Activated naive CD4-positive, alpha-beta T cell treated with anti-CD3 and anti-CD28 coated beads for 36 hours (primary cell): Measurements from ENCODE around the gene SIGLEC8. TPM values are rescaled to one million over a fixed set of nuclear protein-coding genes. Genes with fewer than 3 reads are reported as not detected.
"Not testable (repeated sequence)": the region's sequence is repeated elsewhere in the genome, so short reads cannot be mapped to it uniquely, and the experiment has no call there.

Source experiments
- CTCF ChIA-PET: fragments of 350-600 bp; sonication (Branson Sonifier 250); formaldehyde crosslinking; loops from one replicate; lab custom pipeline; 2021; ENCODE audit warnings: antibody characterized with exemption; lab: Charles Lee
- DNase-seq: peaks from one replicate; pipeline ENCODE4 v3.0.0-alpha.2; 2020
- H3K27ac Mint-ChIP-seq: one replicate; pipeline ENCODE4 v1.8.0; 2021; ENCODE audit warnings: mild to moderate bottlenecking, mixed read lengths
- H3K27me3 Mint-ChIP-seq: one replicate; pipeline ENCODE4 v1.8.0; 2021; ENCODE audit warnings: low read depth, mixed read lengths
- H3K36me3 Mint-ChIP-seq: one replicate; pipeline ENCODE4 v1.8.0; 2021; ENCODE audit warnings: low read depth, mixed read lengths
- H3K4me1 Mint-ChIP-seq: one replicate; pipeline ENCODE4 v1.8.0; 2021; ENCODE audit warnings: low read depth, mixed read lengths
- H3K4me3 Mint-ChIP-seq: one replicate; pipeline ENCODE4 v1.8.0; 2021; ENCODE audit warnings: mild to moderate bottlenecking, moderate library complexity, mixed read lengths
- H3K9me3 Mint-ChIP-seq: one replicate; pipeline ENCODE4 v1.8.0; 2021; ENCODE audit warnings: mixed read lengths
- intact Hi-C: fragments of 100-400 bp; cut with micrococcal nuclease; formaldehyde crosslinking; loops from one replicate; pipeline ENCODE4 v1.15.1; 2023
- total RNA-seq, 2 experiments: library from RNA; stranded (reverse); gene quantifications; one replicate each; pipeline ENCODE4 v1.2.3, GENCODE V29; 2021

The SIGLEC8 gene
- total RNA-seq, 2 experiments from 2014 or later = not detected

DNA sequence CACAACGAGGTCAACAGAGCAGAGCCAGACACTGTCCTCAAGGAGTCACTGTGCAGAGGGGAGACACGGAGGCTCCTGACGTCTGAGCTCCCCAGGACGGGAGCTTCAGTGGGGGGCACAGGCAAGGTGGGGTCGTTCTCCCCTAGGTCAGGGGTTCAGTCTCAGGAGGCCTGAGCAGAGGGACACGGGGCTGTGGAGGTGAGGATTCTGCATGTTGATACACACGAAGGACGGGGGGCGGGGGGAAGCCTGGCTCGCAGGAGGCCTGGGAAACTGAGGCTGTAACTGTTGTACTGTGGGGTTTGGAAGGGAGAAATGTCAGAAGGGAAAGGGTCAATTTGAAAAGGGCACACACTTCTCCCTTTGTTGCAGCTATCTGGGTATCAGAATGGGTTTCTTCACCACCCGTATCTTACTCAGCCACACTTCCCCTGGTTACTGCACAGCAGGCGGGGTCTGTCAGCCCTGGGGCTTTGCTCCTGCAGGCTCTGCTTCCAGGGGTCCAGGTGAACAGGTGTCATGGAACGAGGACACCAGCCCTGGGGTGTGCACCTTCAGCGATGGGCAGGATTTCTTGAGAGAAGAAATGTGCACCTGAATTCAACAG lies 748 bp upstream of the SIGLEC8 start:
- no peak overlapping the region for H3K27ac Mint-ChIP-seq
- no peak for DNase-seq
- H3K4me3 Mint-ChIP-seq = no peak overlapping the region
- intact Hi-C loops = no loop called here
- no peaks in the 10 kb centered on the region for H3K36me3 Mint-ChIP-seq
- H3K4me1 Mint-ChIP-seq = peaks cover 3% of the 10 kb centered on the region
- H3K9me3 Mint-ChIP-seq = no peaks in the 10 kb centered on the region
- peaks cover 22% of the 10 kb centered on the region for H3K27me3 Mint-ChIP-seq
- CTCF ChIA-PET = no interaction called here

GRCh38 chr19:51457351-51458013 lies 772 bp downstream of the SIGLEC8 start:
- no peak for DNase-seq
- H3K4me3 Mint-ChIP-seq = no peak overlapping the region
- H3K4me1 Mint-ChIP-seq = no peaks in the 10 kb centered on the region
- CTCF ChIA-PET = interaction anchor here (0.6 kb wide), 1 partner anchor 142 kb away, joined by 3 read pairs; no protein-coding TSS in a partner anchor
- no peaks in the 10 kb centered on the region for H3K36me3 Mint-ChIP-seq
- peaks cover 11% of the 10 kb centered on the region for H3K27me3 Mint-ChIP-seq
- H3K9me3 Mint-ChIP-seq = no peaks in the 10 kb centered on the region
- no peak overlapping the region for H3K27ac Mint-ChIP-seq
- intact Hi-C loops = no loop called here

DNA sequence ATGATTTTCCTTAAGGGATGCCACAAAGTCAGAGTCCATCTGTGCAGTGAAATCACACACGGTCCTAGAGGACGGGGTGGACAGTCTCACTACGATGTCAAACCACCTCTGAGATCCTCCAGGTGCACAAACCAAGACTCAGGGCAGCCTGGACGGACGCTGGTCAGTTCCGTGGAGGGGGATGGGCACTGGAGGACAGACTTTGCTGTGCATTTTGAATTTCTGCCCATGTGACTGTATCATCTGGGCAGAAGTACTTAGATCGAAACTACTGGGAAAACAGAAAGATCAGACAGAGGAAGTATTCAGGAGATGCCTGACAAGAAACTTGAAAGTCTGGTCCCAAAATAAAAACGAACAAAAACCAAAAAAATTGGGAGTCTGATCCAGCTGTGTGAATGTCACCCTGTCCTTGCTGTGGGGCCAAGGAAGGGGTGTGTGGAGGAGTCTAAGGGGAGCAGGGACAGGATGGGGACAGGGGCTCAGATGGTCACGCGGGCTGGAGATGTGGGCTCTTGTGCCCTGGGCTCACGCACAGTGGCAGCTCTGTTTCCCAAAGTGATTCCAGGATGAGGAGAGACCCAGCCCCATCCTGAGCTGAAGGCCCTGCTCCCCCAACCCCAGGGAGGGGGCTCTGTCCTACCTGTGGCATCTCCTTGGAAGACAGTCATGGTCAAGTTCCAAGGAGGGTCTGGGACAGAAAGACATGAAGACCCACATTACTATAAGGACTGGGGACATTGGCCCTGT lies 1.5 kb downstream of the SIGLEC8 start:
- H3K9me3 Mint-ChIP-seq = peaks cover 3% of the 10 kb centered on the region
- DNase-seq = no peak
- intact Hi-C loops = no loop called here
- H3K27me3 Mint-ChIP-seq = peaks cover 11% of the 10 kb centered on the region
- H3K36me3 Mint-ChIP-seq = no peaks in the 10 kb centered on the region
- CTCF ChIA-PET = interaction anchor here (0.6 kb wide), 1 partner anchor 141 kb away, joined by 3 read pairs; no protein-coding TSS in a partner anchor
- H3K27ac Mint-ChIP-seq = no peak overlapping the region
- H3K4me3 Mint-ChIP-seq = no peak overlapping the region
- H3K4me1 Mint-ChIP-seq = no peaks in the 10 kb centered on the region

DNA sequence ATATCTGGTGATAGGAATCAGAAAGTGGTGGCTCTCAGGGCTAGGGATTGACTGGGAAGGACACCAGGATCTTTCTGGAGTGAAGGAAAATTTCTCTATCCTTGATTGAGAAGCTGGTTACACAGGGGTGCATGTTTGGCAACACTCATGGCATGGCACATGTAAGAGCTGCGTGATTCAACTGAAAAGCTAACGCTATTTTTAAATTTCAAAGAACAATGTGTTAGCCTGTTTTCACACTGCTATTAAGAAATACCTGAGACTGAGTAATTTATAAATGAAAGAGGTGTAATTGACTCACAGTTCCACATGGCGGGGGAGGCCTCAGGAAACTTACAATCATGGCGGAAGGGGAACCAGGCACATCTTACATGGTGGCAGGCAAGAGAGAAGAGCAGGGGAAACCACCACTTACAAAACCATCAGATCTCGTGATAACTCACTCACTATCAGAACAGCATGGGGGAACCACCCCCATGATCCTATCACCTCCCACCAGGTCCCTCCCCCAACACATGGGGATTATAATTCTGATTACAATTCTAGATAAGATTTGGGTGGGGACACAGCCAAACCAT lies 7.4 kb downstream of the SIGLEC8 start:
- peaks cover 18% of the 10 kb centered on the region for H3K9me3 Mint-ChIP-seq
- H3K27me3 Mint-ChIP-seq = no peaks in the 10 kb centered on the region
- H3K27ac Mint-ChIP-seq = no peak overlapping the region
- no peaks in the 10 kb centered on the region for H3K36me3 Mint-ChIP-seq
- DNase-seq = peak; percentile 47
- peaks cover 28% of the 10 kb centered on the region for H3K4me1 Mint-ChIP-seq
- intact Hi-C loops = no loop called here
- no peak overlapping the region for H3K4me3 Mint-ChIP-seq
- CTCF ChIA-PET = interaction anchor here (0.5 to 1.7 kb wide), 2 partner anchors 35 to 65 kb away, joined by 3 to 5 read pairs; no protein-coding TSS in a partner anchor

GRCh38 chr19:51448411-51449016 lies 9.7 kb downstream of the SIGLEC8 start:
- CTCF ChIA-PET = no interaction called here
- peaks cover 28% of the 10 kb centered on the region for H3K4me1 Mint-ChIP-seq

GRCh38 chr19:51448011-51448410 lies 10.2 kb downstream of the SIGLEC8 start:
- intact Hi-C loops = loop anchor here (10.0 kb wide), 1 partner anchor 293 kb away; no protein-coding TSS in a partner anchor
- DNase-seq = no peak
- Mint-ChIP-seq H3K27ac (no peak overlapping the region), H3K27me3 (peaks cover 4% of the 10 kb centered on the region), H3K4me1 (peaks cover 30% of the 10 kb centered on the region), H3K36me3 (no peaks in the 10 kb centered on the region), H3K4me3 (no peak overlapping the region), H3K9me3 (peaks cover 18% of the 10 kb centered on the region)
- CTCF ChIA-PET = interaction anchor here (0.7 to 1.6 kb wide), 2 partner anchors 25 to 26 kb away, joined by 3 read pairs; no protein-coding TSS in a partner anchor

More at GRCh38 chr19:51448411-51449016, 9.7 kb downstream of the SIGLEC8 start:
- Mint-ChIP-seq H3K9me3 (peaks cover 18% of the 10 kb centered on the region), H3K36me3 (no peaks in the 10 kb centered on the region), H3K27ac (peak overlapping the region; percentile 13), H3K27me3 (peaks cover 4% of the 10 kb centered on the region), H3K4me3 (no peak overlapping the region)
- intact Hi-C loops = loop anchor here (10.0 kb wide), 1 partner anchor 294 kb away; no protein-coding TSS in a partner anchor
- DNase-seq = peak; percentile 75

GRCh38 chr19:51447510-51447909 lies 10.7 kb downstream of the SIGLEC8 start:
- H3K36me3 Mint-ChIP-seq, DNase-seq, H3K27ac Mint-ChIP-seq, H3K4me3 Mint-ChIP-seq, H3K27me3 Mint-ChIP-seq: not testable (repeated sequence)
- H3K4me1 Mint-ChIP-seq = peaks cover 35% of the 10 kb centered on the region
- CTCF ChIA-PET = interaction anchor here (0.7 to 1.6 kb wide), 2 partner anchors 25 to 26 kb away, joined by 3 read pairs; no protein-coding TSS in a partner anchor
- intact Hi-C loops = loop anchor here (10.0 kb wide), 1 partner anchor 293 kb away; no protein-coding TSS in a partner anchor
- H3K9me3 Mint-ChIP-seq = peaks cover 18% of the 10 kb centered on the region

DNA sequence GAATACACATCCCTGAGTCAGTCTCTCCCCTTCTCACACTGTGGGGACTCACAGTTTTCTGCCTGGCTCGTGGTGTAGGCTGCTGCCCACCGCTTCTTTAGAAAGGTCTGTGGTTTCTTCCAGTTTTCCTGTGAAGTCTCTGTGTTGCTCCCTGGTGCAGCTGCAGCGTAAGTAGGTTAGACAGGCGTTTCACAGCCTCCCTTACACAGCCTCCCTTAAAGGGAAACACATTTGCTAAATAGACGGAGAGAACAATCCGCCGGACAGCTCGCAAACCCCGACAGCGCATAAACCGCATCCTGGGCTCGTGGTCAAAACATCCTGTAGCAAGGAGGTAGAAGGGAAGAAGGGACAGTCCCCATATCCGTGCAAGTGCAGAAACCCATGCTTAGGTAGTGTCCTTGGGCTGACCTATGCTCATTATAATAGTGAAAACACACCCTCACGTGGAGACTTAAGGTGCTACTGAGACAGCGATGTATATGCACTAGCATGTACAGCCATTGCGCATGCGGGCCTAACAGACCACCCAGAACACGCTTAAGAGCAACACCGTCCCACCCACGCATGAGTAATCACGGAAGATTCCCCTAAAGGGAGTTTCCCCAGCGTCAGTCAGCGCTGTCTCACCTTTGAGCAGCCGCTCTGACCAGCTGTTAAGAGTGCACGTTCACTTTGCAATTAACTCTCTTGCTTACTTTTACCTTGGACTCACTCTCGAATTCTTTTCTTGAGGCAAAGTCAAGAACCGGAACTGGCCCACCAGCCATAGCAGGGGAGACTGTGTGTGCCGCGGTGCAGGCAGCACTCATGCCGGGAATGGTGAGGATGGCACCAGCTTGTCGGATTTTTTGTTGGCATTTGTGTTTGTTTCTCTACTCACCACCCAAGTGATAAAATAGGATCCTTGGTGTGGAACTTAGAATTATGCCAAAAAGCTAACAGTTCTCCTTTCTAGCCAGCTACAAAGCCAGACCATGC lies 16.6 kb downstream of the SIGLEC8 start:
- H3K9me3 Mint-ChIP-seq = no peaks in the 10 kb centered on the region

DNA sequence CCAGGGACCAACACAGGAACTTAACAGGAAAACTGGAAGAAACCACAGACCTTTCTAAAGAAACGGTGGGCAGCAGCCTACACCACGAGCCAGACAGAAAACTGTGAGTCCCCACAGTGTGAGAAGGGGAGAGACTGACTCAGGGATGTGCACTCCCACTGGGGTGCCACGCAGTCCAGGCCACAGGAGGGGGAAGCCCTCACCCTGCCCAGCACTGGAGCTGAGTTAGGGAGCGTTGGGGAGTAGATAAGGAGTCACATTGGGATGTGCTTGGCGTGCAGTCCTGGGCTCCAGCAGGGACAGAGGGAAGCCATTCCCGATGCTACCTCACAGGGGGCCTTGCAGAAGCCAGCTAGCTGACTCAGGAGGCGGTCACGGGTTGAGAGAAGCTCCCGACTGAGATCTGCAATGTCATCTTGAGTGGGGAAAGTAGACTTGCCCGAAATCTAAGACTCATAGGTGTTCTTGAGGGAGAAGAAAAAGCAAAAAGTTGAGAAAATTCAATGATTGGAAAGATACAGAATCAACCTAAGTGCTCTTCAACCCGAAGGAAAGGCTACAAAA lies 17.3 kb downstream of the SIGLEC8 start:
- Mint-ChIP-seq H3K4me1 (peaks cover 42% of the 10 kb centered on the region), H3K36me3 (no peaks in the 10 kb centered on the region), H3K27me3 (peaks cover 8% of the 10 kb centered on the region), H3K9me3 (no peaks in the 10 kb centered on the region), H3K27ac (peak overlapping the region; percentile 87), H3K4me3 (peak overlapping the region; percentile 62)
- intact Hi-C loops = loop anchor here (1.0 to 10.0 kb wide), 5 partner anchors 19 to 329 kb away; no protein-coding TSS in a partner anchor
- peak; percentile 43 for DNase-seq
- CTCF ChIA-PET = interaction anchor here (0.6 to 2.0 kb wide), 9 partner anchors 19 to 1430 kb away, joined by 3 to 7 read pairs (median 3); no protein-coding TSS in a partner anchor

More for the DNA sequence above, 16.6 kb downstream of the SIGLEC8 start:
- peaks cover 4% of the 10 kb centered on the region for H3K27me3 Mint-ChIP-seq
- intact Hi-C loops = loop anchor here (1.0 to 10.0 kb wide), 5 partner anchors 19 to 329 kb away; no protein-coding TSS in a partner anchor
- CTCF ChIA-PET = interaction anchor here (0.7 to 2.0 kb wide), 7 partner anchors 20 to 1431 kb away, joined by 3 to 7 read pairs (median 3); no protein-coding TSS in a partner anchor
- H3K36me3 Mint-ChIP-seq = no peaks in the 10 kb centered on the region
- peak overlapping the region; percentile 62 for H3K4me3 Mint-ChIP-seq
- peak; percentile 95 for DNase-seq
- H3K4me1 Mint-ChIP-seq = peaks cover 43% of the 10 kb centered on the region
- peak overlapping the region; percentile 87 for H3K27ac Mint-ChIP-seq

- Mint-ChIP-seq H3K27ac (no peak overlapping the region), H3K27me3 (peaks cover 8% of the 10 kb centered on the region), H3K4me3 (no peak overlapping the region), H3K36me3 (no peaks in the 10 kb centered on the region), H3K4me1 (peaks cover 42% of the 10 kb centered on the region), H3K9me3 (no peaks in the 10 kb centered on the region)
- intact Hi-C loops = loop anchor here (5.0 to 10.0 kb wide), 2 partner anchors 285 to 328 kb away; no protein-coding TSS in a partner anchor
- DNase-seq = no peak
- CTCF ChIA-PET = interaction anchor here (0.6 to 2.0 kb wide), 13 partner anchors 16 to 217 kb away, joined by 3 to 7 read pairs (median 4); no protein-coding TSS in a partner anchor
These were observed 18.2 kb downstream of the SIGLEC8 start for GRCh38 chr19:51440052-51440451.
